Breast epithelium (tissue), 4 donors: Measurements from ENCODE around the gene ARID3A. TPM values are rescaled to one million over a fixed set of nuclear protein-coding genes. Genes with fewer than 3 reads are reported as not detected.
"Not testable (repeated sequence)": the region's sequence is repeated elsewhere in the genome, so short reads cannot be mapped to it uniquely, and the experiment has no call there.

Experiments used
- DNase-seq, 2 donors: peaks; one replicate each; pipeline ENCODE4 v3.0.0-alpha.2; 2019; ENCODE audit warnings: low spot score in 2 of 2
- H3K27ac ChIP-seq, 2 donors: fragments of 200-600 bp; sonication (generic) in 1 of 2; one replicate each; pipeline ENCODE4 v1.5.1; 2016 to 2019; ENCODE audit warnings: mild to moderate bottlenecking in 1 of 2
- H3K27me3 ChIP-seq, 2 donors: fragments of 200-600 bp; sonication (generic) in 1 of 2; one replicate each; pipeline versions ENCODE4 v1.5.1 to v1.6.0; 2017 to 2019; ENCODE audit warnings: control low read depth in 1 of 2, mild to moderate bottlenecking in 1 of 2
- H3K36me3 ChIP-seq: fragments of 200-600 bp; one replicate; pipeline ENCODE4 v1.5.1; 2019
- H3K4me1 ChIP-seq, 2 donors: fragments of 200-600 bp; sonication (generic); one replicate each; pipeline ENCODE4 v1.5.1; 2016 to 2019; ENCODE audit warnings: control low read depth in 1 of 2
- H3K4me3 ChIP-seq, 3 donors: fragments of 200-600 bp; sonication (generic); 1 replicate in 2 of 3; 2 replicates in 1 of 3; pipeline ENCODE4 v1.5.1; 2016 to 2019; ENCODE audit warnings: mild to moderate bottlenecking in 3 of 3, moderate library complexity in 2 of 3
- H3K9me3 ChIP-seq, 2 donors: fragments of 200-600 bp; sonication (generic) in 1 of 2; one replicate each; pipeline ENCODE4 v1.5.1; 2016 to 2019; ENCODE audit warnings: control low read depth in 1 of 2
- POLR2A ChIP-seq: fragments of 450-650 bp; IDR thresholded peaks from one replicate; pipeline ENCODE4 v1.6.1; 2016; ENCODE audit warnings: antibody characterized with exemption, mild to moderate bottlenecking, moderate library complexity
- POLR2AphosphoS5 ChIP-seq, 3 donors: sonication (generic); formaldehyde crosslinking; IDR thresholded peaks; one replicate each; pipeline ENCODE4 v1.6.1; 2017; ENCODE audit warnings: antibody characterized with exemption in 3 of 3
- intact Hi-C: fragments of 100-400 bp; cut with DNase I; formaldehyde crosslinking; loops from one replicate; pipeline ENCODE4 v1.15.1; 2023; ENCODE audit warnings: low total_unique reads
- total RNA-seq, 3 donors: library from RNA; depleted of rRNA; stranded (reverse); fragments of >200 nt; gene quantifications; one replicate each; pipeline ENCODE4 v1.1.0, GENCODE V29; 2016
- TF ChIP-seq, protein P1 (sequence below), 3 donors: fragments of 450-650 bp; IDR thresholded peaks; one replicate each; pipeline ENCODE4 v1.5.1; 2016 to 2017; ENCODE audit warnings: antibody characterized with exemption in 3 of 3, mild to moderate bottlenecking in 3 of 3, moderate library complexity in 3 of 3

ARID3A gene
- total RNA-seq, 3 donors from 2014 or later, result 3.5 to 11.1 (median 4.8) TPM

- Histone ChIP-seq H3K4me3 (no peak overlapping the region), H3K9me3 (no peaks in the 10 kb centered on the region), H3K4me1 (no peaks in the 10 kb centered on the region), H3K36me3 (no peaks in the 10 kb centered on the region), H3K27me3 (no peaks in the 10 kb centered on the region), H3K27ac (no peak overlapping the region)
- no peak for DNase-seq
- TF ChIP-seq POLR2AphosphoS5 (IDR thresholded peaks at IDR 0.05) (no peak), POLR2A (no peak)
- TF ChIP-seq, protein P1, sequence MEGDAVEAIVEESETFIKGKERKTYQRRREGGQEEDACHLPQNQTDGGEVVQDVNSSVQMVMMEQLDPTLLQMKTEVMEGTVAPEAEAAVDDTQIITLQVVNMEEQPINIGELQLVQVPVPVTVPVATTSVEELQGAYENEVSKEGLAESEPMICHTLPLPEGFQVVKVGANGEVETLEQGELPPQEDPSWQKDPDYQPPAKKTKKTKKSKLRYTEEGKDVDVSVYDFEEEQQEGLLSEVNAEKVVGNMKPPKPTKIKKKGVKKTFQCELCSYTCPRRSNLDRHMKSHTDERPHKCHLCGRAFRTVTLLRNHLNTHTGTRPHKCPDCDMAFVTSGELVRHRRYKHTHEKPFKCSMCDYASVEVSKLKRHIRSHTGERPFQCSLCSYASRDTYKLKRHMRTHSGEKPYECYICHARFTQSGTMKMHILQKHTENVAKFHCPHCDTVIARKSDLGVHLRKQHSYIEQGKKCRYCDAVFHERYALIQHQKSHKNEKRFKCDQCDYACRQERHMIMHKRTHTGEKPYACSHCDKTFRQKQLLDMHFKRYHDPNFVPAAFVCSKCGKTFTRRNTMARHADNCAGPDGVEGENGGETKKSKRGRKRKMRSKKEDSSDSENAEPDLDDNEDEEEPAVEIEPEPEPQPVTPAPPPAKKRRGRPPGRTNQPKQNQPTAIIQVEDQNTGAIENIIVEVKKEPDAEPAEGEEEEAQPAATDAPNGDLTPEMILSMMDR (IDR thresholded peaks at IDR 0.05), result no peak
- intact Hi-C loops, result loop anchor here (5.0 to 10.0 kb wide), 2 partner anchors 325 to 753 kb away; no protein-coding TSS in a partner anchor
Measured at GRCh38 chr19:889662-890295, 36.1 kb upstream of the ARID3A start.

DNA sequence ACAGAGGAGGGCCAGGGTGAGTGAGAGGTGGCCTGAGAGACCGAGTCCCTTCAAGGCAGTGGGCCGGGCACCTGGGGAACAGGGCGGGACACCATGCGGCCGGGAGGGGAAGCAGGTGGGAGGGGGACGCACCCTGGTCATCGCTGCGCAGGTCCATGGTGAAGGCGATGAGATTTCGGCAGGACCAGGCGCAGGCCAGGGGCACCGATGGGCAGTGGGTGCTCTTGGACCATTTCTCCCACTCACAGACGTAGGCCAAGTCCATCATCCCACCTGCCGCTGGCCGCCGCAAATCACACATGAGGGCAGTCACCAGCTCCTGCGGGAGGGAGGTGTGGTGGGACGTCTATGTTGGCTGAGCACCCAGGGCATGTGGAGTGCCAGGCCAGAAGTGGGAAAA is 35.0 kb upstream of the ARID3A start:
- H3K27ac ChIP-seq, result no peak overlapping the region
- no peak overlapping the region for H3K4me3 ChIP-seq
- no peak for DNase-seq
- H3K9me3 ChIP-seq, result no peaks in the 10 kb centered on the region
- H3K4me1 ChIP-seq, result no peaks in the 10 kb centered on the region
- no peaks in the 10 kb centered on the region for H3K36me3 ChIP-seq
- intact Hi-C loops, result loop anchor here (5.0 to 10.0 kb wide), 2 partner anchors 324 to 751 kb away; no protein-coding TSS in a partner anchor
- no peak for TF ChIP-seq POLR2AphosphoS5 (IDR thresholded peaks at IDR 0.05)
- TF ChIP-seq POLR2A, result no peak
- TF ChIP-seq, protein P1 (IDR thresholded peaks at IDR 0.05), result no peak
- no peaks in the 10 kb centered on the region for H3K27me3 ChIP-seq

GRCh38 chr19:891421-892200 is 34.2 kb upstream of the ARID3A start:
- not testable (repeated sequence) for H3K9me3 ChIP-seq, DNase-seq, H3K36me3 ChIP-seq, H3K4me1 ChIP-seq, H3K27me3 ChIP-seq
- Histone ChIP-seq H3K27ac (peak overlapping the region; percentile 96), H3K4me3 (peak overlapping the region; percentile 74 to 93 (median 89))
- intact Hi-C loops, result loop anchor here (5.0 to 10.0 kb wide), 2 partner anchors 323 to 751 kb away; no protein-coding TSS in a partner anchor

DNA sequence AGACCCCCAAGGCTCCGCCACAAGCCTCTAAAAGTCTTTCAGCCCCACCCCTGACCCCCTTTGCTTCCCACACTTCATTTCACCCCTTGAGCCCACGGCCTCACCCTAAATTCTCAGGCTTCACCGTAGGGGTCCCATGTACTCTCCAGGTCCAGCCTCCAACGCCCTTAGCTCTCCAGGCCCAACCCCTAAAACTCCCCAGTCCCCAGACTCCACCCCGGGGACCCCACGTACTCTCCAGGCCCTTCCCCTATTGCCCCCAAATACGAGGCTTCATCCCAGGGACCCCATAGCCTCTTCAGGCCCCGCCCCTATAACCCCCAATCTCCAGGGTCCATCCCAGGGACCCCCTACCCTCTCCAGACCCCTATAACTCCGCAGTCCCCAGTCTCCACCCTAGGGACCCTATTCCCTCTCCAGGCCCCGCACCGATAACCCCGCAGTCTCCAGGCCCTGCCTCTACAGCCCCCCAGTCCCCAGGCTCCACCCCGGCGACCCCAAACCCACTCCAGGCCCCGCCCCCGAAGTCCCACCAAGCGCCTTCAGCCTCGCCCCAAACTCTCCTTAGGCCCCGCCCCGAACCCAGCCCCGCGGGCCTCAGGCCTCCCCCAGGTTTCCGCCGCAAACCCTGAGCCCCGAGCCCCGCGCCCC is 33.5 kb upstream of the ARID3A start:
- H3K9me3 ChIP-seq, result no peaks in the 10 kb centered on the region
- TF ChIP-seq POLR2AphosphoS5 (IDR thresholded peaks at IDR 0.05) (no peak), POLR2A (no peak)
- TF ChIP-seq, protein P1 (IDR thresholded peaks at IDR 0.05), result no peak
- no peaks in the 10 kb centered on the region for H3K36me3 ChIP-seq
- peak overlapping the region; percentile 74 to 93 (median 89) for H3K4me3 ChIP-seq
- intact Hi-C loops, result loop anchor here (5.0 to 10.0 kb wide), 2 partner anchors 322 to 750 kb away; no protein-coding TSS in a partner anchor
- no peaks in the 10 kb centered on the region for H3K4me1 ChIP-seq
- H3K27ac ChIP-seq, result peak overlapping the region; percentile 96
- no peaks in the 10 kb centered on the region for H3K27me3 ChIP-seq
- DNase-seq, result no peak

GRCh38 chr19:892894-893689 is 32.7 kb upstream of the ARID3A start, which contains the start of the genes MED16 and RNU6-9:
TSS of gene MED16 (minus strand) at chr19:893187. CDS start at chr19:891131, 2,056 bp downstream.
TSS of gene RNU6-9 (plus strand) at chr19:893484.
- no peaks in the 10 kb centered on the region for H3K27me3 ChIP-seq
- intact Hi-C loops, result loop anchor here (5.0 to 10.0 kb wide), 2 partner anchors 322 to 749 kb away; no protein-coding TSS in a partner anchor
- no peaks in the 10 kb centered on the region for H3K4me1 ChIP-seq
- no peaks in the 10 kb centered on the region for H3K9me3 ChIP-seq
- peak within 1 kb of the TSS; percentile 74 to 93 (median 89) for H3K4me3 ChIP-seq
- DNase-seq, result peak; percentile 95
- H3K27ac ChIP-seq, result peak within 1 kb of the TSS; percentile 96
- TF ChIP-seq POLR2A (peak; percentile 30), POLR2AphosphoS5 (IDR thresholded peaks at IDR 0.05) (peak in 1 of 3 donors; percentile 82)
- TF ChIP-seq, protein P1 (IDR thresholded peaks at IDR 0.05), result peak in 1 of 3 donors; percentile 9
- no peaks in the 10 kb centered on the region for H3K36me3 ChIP-seq
